ENCODE measurements around the gene CTDNEP1. TPM values are rescaled to one million over a fixed set of nuclear protein-coding genes. Genes with fewer than 3 reads are reported as not detected.
A peak's percentile ranks its signal among the peaks of the same experiment; 100 is the strongest.

Gene CTDNEP1
- total and polyA plus RNA-seq, 9 donors: 42.3 to 256 (median 123) TPM

- H3K4me3 ChIP-seq: no peak overlapping the region
- intact Hi-C loops (cut with DNase I): no loop called here
- no peaks in the 10 kb centered on the region for H3K27me3 ChIP-seq
- H3K27ac ChIP-seq: peak overlapping the region in 1 of 2 donors; percentile 98
- DNase-seq: no peak
- no peaks in the 10 kb centered on the region for H3K9me3 ChIP-seq
- 63 to 66% (median 64%) methylated on average over 4 of the region's 4 CpGs for WGBS, 3 donors
- no peaks in the 10 kb centered on the region for H3K36me3 ChIP-seq
- no peak for TF ChIP-seq CTCF (IDR thresholded peaks at IDR 0.05)
- no peak for TF ChIP-seq POLR2A (IDR thresholded peaks at IDR 0.05)
- no peak for TF ChIP-seq EP300 (IDR thresholded peaks at IDR 0.05)
- H3K4me1 ChIP-seq (ENCODE audit: insufficient read depth): peaks cover 7% of the 10 kb centered on the region
These were observed 11.2 kb downstream of the CTDNEP1 start for GRCh38 chr17:7240375-7240774.

GRCh38 chr17:7239091-7240027 is 12.2 kb downstream of the CTDNEP1 start, which contains the start of gene PHF23:
TSS of gene PHF23 (minus strand) at chr17:7239457. CDS start at chr17:7239279, 178 bp downstream.
- intact Hi-C loops (cut with DNase I): no loop called here
- H3K4me1 ChIP-seq (ENCODE audit: insufficient read depth): peaks cover 7% of the 10 kb centered on the region
- 0 to 1% (median 1%) methylated on average over 71 to 72 of the region's 72 CpGs for WGBS, 3 donors

GRCh38 chr17:7238420-7239090 is 13.0 kb downstream of the CTDNEP1 start:
- Histone ChIP-seq H3K9me3 (no peaks in the 10 kb centered on the region), H3K27me3 (no peaks in the 10 kb centered on the region), H3K4me1 (ENCODE audit: insufficient read depth) (peaks cover 7% of the 10 kb centered on the region), H3K27ac (peak overlapping the region; percentile 82 to 85), H3K4me3 (peak overlapping the region; percentile 99), H3K36me3 (no peaks in the 10 kb centered on the region)
- peak; percentile 55 to 75 (median 69) for DNase-seq
- TF ChIP-seq CTCF (IDR thresholded peaks at IDR 0.05): no peak
- intact Hi-C loops (cut with DNase I): no loop called here
- 0 to 1% (median 1%) methylated on average over 36 to 39 of the region's 39 CpGs for WGBS, 3 donors

More at GRCh38 chr17:7239091-7240027, 12.2 kb downstream of the CTDNEP1 start, which contains the start of gene PHF23:
- peak within 1 kb of the TSS; percentile 99 for H3K4me3 ChIP-seq
- no peaks in the 10 kb centered on the region for H3K36me3 ChIP-seq
- no peaks in the 10 kb centered on the region for H3K9me3 ChIP-seq
- peak; percentile 45 for TF ChIP-seq EP300 (IDR thresholded peaks at IDR 0.05)
- peak; percentile 67 for TF ChIP-seq POLR2A (IDR thresholded peaks at IDR 0.05)
- peak in 1 of 3 donors; percentile 47 for TF ChIP-seq CTCF (IDR thresholded peaks at IDR 0.05)
- H3K27ac ChIP-seq: peak within 1 kb of the TSS; percentile 82 to 85
- no peaks in the 10 kb centered on the region for H3K27me3 ChIP-seq
- peak; percentile 98 to 100 (median 99) for DNase-seq

GRCh38 chr17:7237761-7238419 is 13.6 kb downstream of the CTDNEP1 start:
- Histone ChIP-seq H3K9me3 (no peaks in the 10 kb centered on the region), H3K36me3 (no peaks in the 10 kb centered on the region), H3K4me3 (peak overlapping the region; percentile 99), H3K27ac (peak overlapping the region; percentile 82 to 85), H3K27me3 (no peaks in the 10 kb centered on the region), H3K4me1 (ENCODE audit: insufficient read depth) (peaks cover 9% of the 10 kb centered on the region)
- DNase-seq: peak; percentile 85 to 92 (median 90)
- 0 to 2% (median 1%) methylated on average over 39 to 72 of the region's 73 CpGs for WGBS, 3 donors
- no peak for TF ChIP-seq POLR2A (IDR thresholded peaks at IDR 0.05)
- no peak for TF ChIP-seq CTCF (IDR thresholded peaks at IDR 0.05)
- no peak for TF ChIP-seq EP300 (IDR thresholded peaks at IDR 0.05)
- intact Hi-C loops (cut with DNase I): no loop called here

Measured in ovary (tissue), 9 donors.